ENCODE measurements around the gene COX20. TPM values are rescaled to one million over a fixed set of nuclear protein-coding genes. Genes with fewer than 3 reads are reported as not detected.

Gene COX20
- total and polyA plus RNA-seq, 10 donors = 20.7 to 45.4 (median 26.3) TPM

- H3K27me3 ChIP-seq (replicated peaks in 1 of 7) = peaks cover 0 to 59% (median 4%) of the 10 kb centered on the region in 7 donors
- intact Hi-C loops (cut with DNase I; ENCODE audit: low total_unique reads) = no loop called here
- no peaks in the 10 kb centered on the region for H3K9me3 ChIP-seq
- H3K27ac ChIP-seq = no peak overlapping the region
- peaks cover 0 to 26% (median 11%) of the 10 kb centered on the region in 6 donors for H3K4me1 ChIP-seq
- no peak overlapping the region for H3K4me3 ChIP-seq
- 84 to 93% (median 91%) methylated on average over 6 of the region's 6 CpGs for WGBS, 5 donors
- TF ChIP-seq CTCF (IDR thresholded peaks at IDR 0.05 in 8 of 11, conservative IDR thresholded peaks at IDR 0.05 in 3 of 11) = no peak
- TF ChIP-seq POLR2AphosphoS5 (IDR thresholded peaks at IDR 0.05) = no peak
- no peak for TF ChIP-seq POLR2A (IDR thresholded peaks at IDR 0.05)
- H3K36me3 ChIP-seq = no peaks in the 10 kb centered on the region
- peak; percentile 51 for DNase-seq
Measured at GRCh38 chr1:244813327-244813726, 22.1 kb upstream of the COX20 start.

- TF ChIP-seq CTCF (IDR thresholded peaks at IDR 0.05 in 8 of 11, conservative IDR thresholded peaks at IDR 0.05 in 3 of 11) (no peak), POLR2AphosphoS5 (IDR thresholded peaks at IDR 0.05) (peak in 1 of 3 donors; percentile 6), POLR2A (IDR thresholded peaks at IDR 0.05) (no peak)
- Histone ChIP-seq H3K36me3 (no peaks in the 10 kb centered on the region), H3K4me1 (peaks cover 0 to 26% (median 11%) of the 10 kb centered on the region in 6 donors), H3K9me3 (no peaks in the 10 kb centered on the region), H3K27ac (peak overlapping the region in 4 of 8 donors; percentile 29 to 75 (median 65)), H3K27me3 (replicated peaks in 1 of 7) (peaks cover 0 to 39% (median 0%) of the 10 kb centered on the region in 7 donors), H3K4me3 (peak overlapping the region in 6 of 8 donors; percentile 1 to 63 (median 23))
- intact Hi-C loops (cut with DNase I; ENCODE audit: low total_unique reads) = no loop called here
- DNase-seq = peak; percentile 65
- WGBS, 5 donors = 24 to 43% (median 30%) methylated on average over 15 of the region's 15 CpGs
Measured at GRCh38 chr1:244815600-244816099, 19.8 kb upstream of the COX20 start.

- Histone ChIP-seq H3K4me3 (peak overlapping the region in 1 of 8 donors; percentile 63), H3K4me1 (peaks cover 0 to 26% (median 11%) of the 10 kb centered on the region in 6 donors), H3K9me3 (no peaks in the 10 kb centered on the region), H3K27me3 (replicated peaks in 1 of 7) (peaks cover 0 to 24% (median 0%) of the 10 kb centered on the region in 7 donors), H3K27ac (no peak overlapping the region), H3K36me3 (no peaks in the 10 kb centered on the region)
- TF ChIP-seq CTCF (IDR thresholded peaks at IDR 0.05 in 8 of 11, conservative IDR thresholded peaks at IDR 0.05 in 3 of 11) = no peak
- TF ChIP-seq POLR2AphosphoS5 (IDR thresholded peaks at IDR 0.05) = no peak
- TF ChIP-seq POLR2A (IDR thresholded peaks at IDR 0.05) = no peak
- intact Hi-C loops (cut with DNase I; ENCODE audit: low total_unique reads) = no loop called here
- 80 to 89% (median 88%) methylated on average over 11 to 12 of the region's 12 CpGs for WGBS, 5 donors
- no peak for DNase-seq
Measured at GRCh38 chr1:244817415-244817894, 18.0 kb upstream of the COX20 start.

- WGBS, 5 donors = 90 to 93% (median 91%) methylated on average over 2 of the region's 2 CpGs
- intact Hi-C loops (cut with DNase I; ENCODE audit: low total_unique reads) = no loop called here
- no peak overlapping the region for H3K27ac ChIP-seq
Measured at GRCh38 chr1:244820131-244820530, 15.3 kb upstream of the COX20 start.

More at GRCh38 chr1:244820131-244820530, 15.3 kb upstream of the COX20 start:
- H3K4me1 ChIP-seq = peaks cover 0 to 19% (median 7%) of the 10 kb centered on the region in 6 donors
- H3K27me3 ChIP-seq (replicated peaks in 1 of 7) = peaks cover 0 to 6% (median 0%) of the 10 kb centered on the region in 7 donors
- DNase-seq = no peak
- H3K4me3 ChIP-seq = no peak overlapping the region
- no peaks in the 10 kb centered on the region for H3K9me3 ChIP-seq
- H3K36me3 ChIP-seq = no peaks in the 10 kb centered on the region
- TF ChIP-seq CTCF (IDR thresholded peaks at IDR 0.05 in 8 of 11, conservative IDR thresholded peaks at IDR 0.05 in 3 of 11) (no peak), POLR2A (IDR thresholded peaks at IDR 0.05) (no peak), POLR2AphosphoS5 (IDR thresholded peaks at IDR 0.05) (no peak)

Data from spleen (tissue), 11 donors.